MCF 10A (cell line): ENCODE measurements around the gene ING3. TPM values are rescaled to one million over a fixed set of nuclear protein-coding genes. Genes with fewer than 3 reads are reported as not detected.

Experiments
- BruUV-seq: library from RNA; stranded (reverse); fragments of 400-500 nt; replicated peaks from 2 replicates; lab custom pipeline; 2021; lab: Mats Ljungman, UMichigan
- CTCF ChIA-PET: fragments of 300-600 bp; sonication (Branson Sonifier 250); formaldehyde crosslinking; extraction: SDS; loops from one replicate; lab custom pipeline; 2021; ENCODE audit warnings: antibody characterized with exemption, inconsistent platforms; lab: Yijun Ruan, JAX
- POLR2A ChIA-PET: fragments of 300-600, 350-650 bp; sonication (Branson Sonifier 250); formaldehyde crosslinking; extraction: SDS; loops from one replicate; lab custom pipeline; 2020; ENCODE audit warnings: antibody characterized with exemption, inconsistent platforms; lab: Yijun Ruan, JAX
- DNase-seq: peaks from one replicate; pipeline ENCODE4 v3.0.0-alpha.2; 2018; ENCODE audit not compliant: unreplicated experiment
- H3K27ac Mint-ChIP-seq: one replicate; pipeline ENCODE4 v1.8.0; 2022; ENCODE audit warnings: mild to moderate bottlenecking, low read depth, mixed read lengths; ENCODE audit not compliant: unreplicated experiment
- H3K27me3 Mint-ChIP-seq: one replicate; pipeline ENCODE4 v1.8.0; 2022; ENCODE audit warnings: mixed read lengths; ENCODE audit not compliant: insufficient read depth, unreplicated experiment
- H3K36me3 Mint-ChIP-seq: one replicate; pipeline ENCODE4 v1.8.0; 2022; ENCODE audit warnings: mild to moderate bottlenecking, moderate library complexity, mixed read lengths; ENCODE audit not compliant: insufficient read depth, unreplicated experiment
- H3K4me1 Mint-ChIP-seq: one replicate; pipeline ENCODE4 v1.8.0; 2022; ENCODE audit warnings: mixed read lengths; ENCODE audit not compliant: insufficient read depth, unreplicated experiment
- H3K4me3 Mint-ChIP-seq: one replicate; pipeline ENCODE4 v1.8.0; 2022; ENCODE audit warnings: mild to moderate bottlenecking, moderate library complexity, mixed read lengths; ENCODE audit not compliant: unreplicated experiment
- H3K9me3 Mint-ChIP-seq: one replicate; pipeline ENCODE4 v1.8.0; 2022; ENCODE audit warnings: mixed read lengths; ENCODE audit not compliant: unreplicated experiment
- CTCF ChIP-seq: fragments of 200-600 bp; IDR thresholded peaks from one replicate; pipeline ENCODE4 v1.8.0; 2022; ENCODE audit warnings: antibody characterized with exemption, mild to moderate bottlenecking; ENCODE audit not compliant: unreplicated experiment
- intact Hi-C: fragments of 100-400 bp; cut with micrococcal nuclease; formaldehyde crosslinking; loops from 2 replicates; pipeline ENCODE4 v1.14.1; 2022
- total RNA-seq: library from RNA; stranded (reverse); gene quantifications from 2 replicates; pipeline ENCODE4 v1.2.3, GENCODE V29; 2022

The ING3 gene
- total RNA-seq, 1 experiment from 2014 or later = 18.9 TPM

- peaks cover 46% of the 10 kb centered on the region for H3K27me3 Mint-ChIP-seq
These were observed 25.7 kb upstream of the ING3 start for GRCh38 chr7:120924837-120925236.

GRCh38 chr7:120925392-120925791 is 25.2 kb upstream of the ING3 start:
- CTCF ChIA-PET = no interaction called here
- peaks cover 46% of the 10 kb centered on the region for H3K27me3 Mint-ChIP-seq
- H3K4me3 Mint-ChIP-seq = no peak overlapping the region
- H3K36me3 Mint-ChIP-seq = no peaks in the 10 kb centered on the region
- POLR2A ChIA-PET = no interaction called here
- H3K9me3 Mint-ChIP-seq = no peaks in the 10 kb centered on the region
- intact Hi-C loops = no loop called here
- no peaks in the 10 kb centered on the region for H3K4me1 Mint-ChIP-seq
- no peak overlapping the region for H3K27ac Mint-ChIP-seq
- BruUV-seq = no TSS peak
- no peak for TF ChIP-seq CTCF
- DNase-seq = no peak

More at GRCh38 chr7:120924837-120925236, 25.7 kb upstream of the ING3 start:
- TF ChIP-seq CTCF = no peak
- no peak for DNase-seq
- Mint-ChIP-seq H3K27ac (no peak overlapping the region), H3K36me3 (no peaks in the 10 kb centered on the region), H3K4me3 (no peak overlapping the region), H3K4me1 (no peaks in the 10 kb centered on the region), H3K9me3 (no peaks in the 10 kb centered on the region)
- ChIA-PET CTCF (no interaction called here), POLR2A (no interaction called here)
- BruUV-seq = no TSS peak
- intact Hi-C loops = no loop called here

- ChIA-PET CTCF (interaction anchor here (1.1 to 1.2 kb wide), 2 partner anchors 14 to 121 kb away, joined by 3 read pairs; no protein-coding TSS in a partner anchor), POLR2A (interaction anchor here (0.7 kb wide), 1 partner anchor 124 kb away, joined by 3 read pairs; no protein-coding TSS in a partner anchor)
- Mint-ChIP-seq H3K9me3 (no peaks in the 10 kb centered on the region), H3K4me1 (no peaks in the 10 kb centered on the region), H3K4me3 (no peak overlapping the region), H3K36me3 (no peaks in the 10 kb centered on the region), H3K27me3 (peaks cover 50% of the 10 kb centered on the region), H3K27ac (no peak overlapping the region)
- DNase-seq = no peak
- BruUV-seq = no TSS peak
- no peak for TF ChIP-seq CTCF
- intact Hi-C loops = no loop called here
These were observed 23.6 kb upstream of the ING3 start for GRCh38 chr7:120926943-120927346.

- POLR2A ChIA-PET = no interaction called here
- no TSS peak for BruUV-seq
- H3K9me3 Mint-ChIP-seq = no peaks in the 10 kb centered on the region
These were observed 23.0 kb upstream of the ING3 start for GRCh38 chr7:120927454-120928103.

More at GRCh38 chr7:120927454-120928103, 23.0 kb upstream of the ING3 start:
- no peak for DNase-seq
- peaks cover 57% of the 10 kb centered on the region for H3K27me3 Mint-ChIP-seq
- H3K36me3 Mint-ChIP-seq = no peaks in the 10 kb centered on the region
- no peak for TF ChIP-seq CTCF
- no peak overlapping the region for H3K4me3 Mint-ChIP-seq
- intact Hi-C loops = no loop called here
- no peaks in the 10 kb centered on the region for H3K4me1 Mint-ChIP-seq
- no peak overlapping the region for H3K27ac Mint-ChIP-seq
- CTCF ChIA-PET = interaction anchor here (1.1 to 1.2 kb wide), 2 partner anchors 14 to 122 kb away, joined by 3 read pairs; no protein-coding TSS in a partner anchor
